Liver (tissue), 9 donors: ENCODE data around the gene SRGAP3. TPM values are rescaled to one million over a fixed set of nuclear protein-coding genes. Genes with fewer than 3 reads are reported as not detected.
A peak's percentile ranks its signal among the peaks of the same experiment; 100 is the strongest.

Experiments used
- DNase-seq: peaks from one replicate; pipeline ENCODE4 v3.0.0-alpha.2; 2017; ENCODE audit warnings: low spot score
- H3K27ac ChIP-seq, 2 donors: one replicate each; pipeline ENCODE4 v1.7.0; 2013; ENCODE audit warnings: inconsistent platforms in 2 of 2, low read length in 2 of 2, control low read depth in 1 of 2, low read depth in 1 of 2, mild to moderate bottlenecking in 1 of 2
- H3K27me3 ChIP-seq, 4 donors: one replicate each; pipeline versions ENCODE4 v1.6.1 to v1.7.0; 2013; ENCODE audit warnings: low read length in 3 of 4, inconsistent platforms in 1 of 4, mild to moderate bottlenecking in 1 of 4, moderate library complexity in 1 of 4; ENCODE audit not compliant: control insufficient read depth in 4 of 4, insufficient read depth in 4 of 4
- H3K36me3 ChIP-seq, 4 donors: one replicate each; pipeline versions ENCODE4 v1.6.1 to v1.7.0; 2013; ENCODE audit warnings: low read length in 3 of 4, mild to moderate bottlenecking in 3 of 4, low read depth in 1 of 4, moderate library complexity in 1 of 4; ENCODE audit not compliant: control insufficient read depth in 4 of 4, insufficient read depth in 3 of 4
- H3K4me1 ChIP-seq, 4 donors: one replicate each; pipeline versions ENCODE4 v1.6.1 to v1.7.0; 2013; ENCODE audit warnings: low read length in 3 of 4, mild to moderate bottlenecking in 3 of 4, moderate library complexity in 1 of 4; ENCODE audit not compliant: control insufficient read depth in 4 of 4, insufficient read depth in 4 of 4
- H3K4me3 ChIP-seq, 3 donors: one replicate each; pipeline versions ENCODE4 v1.6.1 to v1.7.0; 2013; ENCODE audit warnings: low read length in 3 of 3, control low read depth in 1 of 3, low read depth in 1 of 3, mild to moderate bottlenecking in 1 of 3
- H3K9ac ChIP-seq, 2 donors: one replicate each; pipeline ENCODE4 v1.7.0; 2013; ENCODE audit warnings: low read length in 2 of 2, mild to moderate bottlenecking in 2 of 2, moderate library complexity in 2 of 2, control low read depth in 1 of 2, low read depth in 1 of 2
- H3K9me3 ChIP-seq, 4 donors: one replicate each; pipeline versions ENCODE4 v1.6.1 to v1.7.0; 2013; ENCODE audit warnings: low read length in 3 of 4; ENCODE audit not compliant: control insufficient read depth in 4 of 4
- FOXA1 ChIP-seq: IDR thresholded peaks from 2 replicates; pipeline ENCODE4 v1.6.1; 2016; ENCODE audit warnings: antibody characterized with exemption
- FOXA2 ChIP-seq: IDR thresholded peaks from 2 replicates; pipeline ENCODE4 v1.6.1; 2016; ENCODE audit warnings: antibody characterized with exemption
- GABPA ChIP-seq, 2 donors: IDR thresholded peaks in 1 of 2; conservative IDR thresholded peaks in 1 of 2; 2 replicates each; pipeline ENCODE4 v1.6.1; 2016; ENCODE audit warnings: antibody characterized with exemption in 2 of 2, mild to moderate bottlenecking in 1 of 2, moderate library complexity in 1 of 2
- HNF4A ChIP-seq, 2 donors: conservative IDR thresholded peaks; 2 replicates each; pipeline ENCODE4 v1.6.1; 2016; ENCODE audit warnings: antibody characterized with exemption in 2 of 2, mild to moderate bottlenecking in 2 of 2
- HNF4G ChIP-seq: IDR thresholded peaks from 2 replicates; pipeline ENCODE4 v1.6.1; 2016; ENCODE audit warnings: antibody characterized with exemption
- JUND ChIP-seq, 2 donors: IDR thresholded peaks; 2 replicates each; pipeline ENCODE4 v1.6.1; 2016; ENCODE audit warnings: antibody characterized with exemption in 2 of 2
- NR2F2 ChIP-seq: IDR thresholded peaks from 2 replicates; pipeline ENCODE4 v1.6.1; 2016; ENCODE audit warnings: antibody characterized with exemption
- RXRA ChIP-seq, 2 donors: IDR thresholded peaks; 2 replicates each; pipeline ENCODE4 v1.6.1; 2017 to 2018; ENCODE audit warnings: antibody characterized with exemption in 2 of 2, mild to moderate bottlenecking in 1 of 2
- SP1 ChIP-seq: IDR thresholded peaks from 2 replicates; pipeline ENCODE4 v1.6.1; 2018; ENCODE audit warnings: antibody characterized with exemption, mild to moderate bottlenecking
- TAF1 ChIP-seq: conservative IDR thresholded peaks from 2 replicates; pipeline ENCODE4 v1.6.1; 2016; ENCODE audit warnings: antibody characterized with exemption, mild to moderate bottlenecking
- YY1 ChIP-seq: IDR thresholded peaks from 2 replicates; pipeline ENCODE4 v1.6.1; 2016; ENCODE audit warnings: antibody characterized with exemption, mild to moderate bottlenecking
- ZBTB33 ChIP-seq: IDR thresholded peaks from 2 replicates; pipeline ENCODE4 v1.6.1; 2016; ENCODE audit warnings: antibody characterized with exemption
- WGBS: extraction: QIAGEN DNeasy Blood & Tissue Kit; methylation state at CpG from one replicate; pipeline ENCODE4 v1.1.7; 2013; 5-methylcytosine and 5-hydroxymethylcytosine counted together
- polyA plus RNA-seq, 2 donors: library from polyadenylated mRNA; stranded (reverse) in 1 of 2; unstranded in 1 of 2; fragments of 200-250 nt in 1 of 2; fragments of >200 nt in 1 of 2; fragmentation: Nextera tagmentation in 1 of 2; extraction: Ambion mirVana in 1 of 2; gene quantifications; one replicate each; pipeline versions ENCODE4 v1.2.1 to v1.2.3, GENCODE V29; 2013 to 2015
- total RNA-seq, 2 donors: library from RNA; depleted of rRNA; stranded (reverse); fragments of >200 nt; gene quantifications; one replicate each; pipeline ENCODE4 v1.2.3, GENCODE V29; 2014
- TF ChIP-seq, protein P1 (sequence below): IDR thresholded peaks from 2 replicates; pipeline ENCODE4 v1.6.1; 2016; ENCODE audit warnings: antibody characterized with exemption
- TF ChIP-seq, protein P2 (sequence below): fragments of 150-350 bp; IDR thresholded peaks from 2 replicates; pipeline ENCODE4 v1.5.1; 2017; ENCODE audit warnings: improper control_type of control experiment, low read depth, low read length; ENCODE audit not compliant: missing input control
- donor health status: healthy.
- donor health status: healthy.
- donor health status: healthy.
- donor health status: healthy.
- donor health status: healthy.

Gene SRGAP3
- total and polyA plus RNA-seq, 4 donors: 0.61 to 4.2 (median 1.6) TPM

DNA sequence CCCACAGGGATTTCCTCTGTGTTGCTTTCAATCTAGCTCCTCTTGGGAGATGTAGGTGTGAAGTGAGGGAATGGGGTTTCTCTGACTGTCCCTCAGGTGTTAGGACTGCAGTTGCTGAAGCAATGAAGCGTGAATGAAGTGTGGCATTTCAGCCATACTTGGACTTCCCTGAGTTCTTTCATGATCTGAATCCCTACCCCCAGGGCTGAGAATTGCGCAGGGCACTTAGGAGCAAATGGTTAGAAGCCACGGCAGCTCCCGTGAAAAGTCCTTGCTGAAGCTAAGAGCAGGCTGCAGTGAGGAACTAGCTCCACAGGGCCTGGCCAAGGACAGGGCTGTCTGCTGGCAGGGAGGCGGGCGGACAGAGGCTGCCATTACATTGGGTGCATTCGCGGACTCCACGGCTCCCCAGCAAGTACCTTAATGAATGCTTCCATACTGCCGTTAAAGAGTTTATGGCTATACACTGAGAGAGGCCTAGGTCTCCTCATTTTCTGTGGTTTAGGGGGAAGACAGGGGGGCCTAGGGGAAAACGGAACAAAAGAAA lies 217.1 kb downstream of the SRGAP3 start (continued):
- TF ChIP-seq GABPA (IDR thresholded peaks at IDR 0.05 in 1 of 2, conservative IDR thresholded peaks at IDR 0.05 in 1 of 2) (no peak), RXRA (IDR thresholded peaks at IDR 0.05) (no peak)

GRCh38 chr3:9030034-9030433 lies 219.4 kb downstream of the SRGAP3 start:
- DNase-seq: no peak
- Histone ChIP-seq H3K4me1 (no peaks in the 10 kb centered on the region), H3K9ac (no peak overlapping the region), H3K9me3 (no peaks in the 10 kb centered on the region), H3K27ac (no peak overlapping the region), H3K36me3 (no peaks in the 10 kb centered on the region), H3K4me3 (no peak overlapping the region), H3K27me3 (no peaks in the 10 kb centered on the region)
- WGBS: 97% methylated on average over 7 of the region's 7 CpGs
- TF ChIP-seq TAF1 (no peak), NR2F2 (no peak), FOXA1 (no peak), HNF4A (conservative IDR thresholded peaks at IDR 0.05) (no peak), ZBTB33 (no peak), HNF4G (no peak), JUND (IDR thresholded peaks at IDR 0.05) (no peak), RXRA (IDR thresholded peaks at IDR 0.05) (no peak), SP1 (no peak), YY1 (no peak), GABPA (IDR thresholded peaks at IDR 0.05 in 1 of 2, conservative IDR thresholded peaks at IDR 0.05 in 1 of 2) (no peak)
- TF ChIP-seq, protein P1, sequence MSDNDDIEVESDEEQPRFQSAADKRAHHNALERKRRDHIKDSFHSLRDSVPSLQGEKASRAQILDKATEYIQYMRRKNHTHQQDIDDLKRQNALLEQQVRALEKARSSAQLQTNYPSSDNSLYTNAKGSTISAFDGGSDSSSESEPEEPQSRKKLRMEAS: no peak
- TF ChIP-seq, protein P2, sequence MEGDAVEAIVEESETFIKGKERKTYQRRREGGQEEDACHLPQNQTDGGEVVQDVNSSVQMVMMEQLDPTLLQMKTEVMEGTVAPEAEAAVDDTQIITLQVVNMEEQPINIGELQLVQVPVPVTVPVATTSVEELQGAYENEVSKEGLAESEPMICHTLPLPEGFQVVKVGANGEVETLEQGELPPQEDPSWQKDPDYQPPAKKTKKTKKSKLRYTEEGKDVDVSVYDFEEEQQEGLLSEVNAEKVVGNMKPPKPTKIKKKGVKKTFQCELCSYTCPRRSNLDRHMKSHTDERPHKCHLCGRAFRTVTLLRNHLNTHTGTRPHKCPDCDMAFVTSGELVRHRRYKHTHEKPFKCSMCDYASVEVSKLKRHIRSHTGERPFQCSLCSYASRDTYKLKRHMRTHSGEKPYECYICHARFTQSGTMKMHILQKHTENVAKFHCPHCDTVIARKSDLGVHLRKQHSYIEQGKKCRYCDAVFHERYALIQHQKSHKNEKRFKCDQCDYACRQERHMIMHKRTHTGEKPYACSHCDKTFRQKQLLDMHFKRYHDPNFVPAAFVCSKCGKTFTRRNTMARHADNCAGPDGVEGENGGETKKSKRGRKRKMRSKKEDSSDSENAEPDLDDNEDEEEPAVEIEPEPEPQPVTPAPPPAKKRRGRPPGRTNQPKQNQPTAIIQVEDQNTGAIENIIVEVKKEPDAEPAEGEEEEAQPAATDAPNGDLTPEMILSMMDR: no peak

GRCh38 chr3:9028134-9028533 lies 221.3 kb downstream of the SRGAP3 start:
- no peak overlapping the region for H3K27ac ChIP-seq
- DNase-seq: peak; percentile 57
- TF ChIP-seq FOXA2: no peak
- peak; percentile 36 for TF ChIP-seq NR2F2
- 28% methylated on average over 5 of the region's 5 CpGs for WGBS
- no peaks in the 10 kb centered on the region for H3K27me3 ChIP-seq
- H3K9ac ChIP-seq: no peak overlapping the region
- no peaks in the 10 kb centered on the region for H3K4me1 ChIP-seq
- no peak overlapping the region for H3K4me3 ChIP-seq
- no peaks in the 10 kb centered on the region for H3K9me3 ChIP-seq
- H3K36me3 ChIP-seq: no peaks in the 10 kb centered on the region
